Stimulated activated CD8-positive, alpha-beta memory T cell treated with anti-CD3 and anti-CD28 coated beads, Interleukin-12 subunit alpha, Interleukin-12 subunit beta, amount 100 ng/mL, for 24 hours (primary cell): Measurements from ENCODE around the gene ADAMTS5.

Experiments
- DNase-seq: peaks from one replicate; pipeline ENCODE4 v3.0.0-alpha.2; 2020; ENCODE audit errors: extremely low read depth

ADAMTS5 gene

DNA sequence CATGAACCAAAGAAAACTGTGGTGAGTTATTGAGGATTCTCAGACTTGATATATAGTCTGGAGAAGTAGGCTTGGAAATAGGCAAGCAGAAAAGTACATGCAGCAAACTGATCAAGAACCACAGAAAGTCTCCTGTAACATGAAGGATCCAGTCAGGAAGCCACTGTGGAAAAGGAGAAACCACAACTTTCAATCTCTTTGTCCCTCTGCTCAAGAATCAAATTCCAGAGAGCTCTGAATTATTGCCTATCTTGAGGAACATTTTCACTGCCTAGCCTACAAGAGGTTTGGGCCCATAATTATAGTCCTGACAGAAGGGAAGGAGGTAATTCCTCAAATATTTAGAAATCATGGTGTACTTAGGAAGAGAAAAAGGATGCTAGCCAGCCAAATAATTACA lies 78.6 kb downstream of the ADAMTS5 start:
- DNase-seq: no peak

DNA sequence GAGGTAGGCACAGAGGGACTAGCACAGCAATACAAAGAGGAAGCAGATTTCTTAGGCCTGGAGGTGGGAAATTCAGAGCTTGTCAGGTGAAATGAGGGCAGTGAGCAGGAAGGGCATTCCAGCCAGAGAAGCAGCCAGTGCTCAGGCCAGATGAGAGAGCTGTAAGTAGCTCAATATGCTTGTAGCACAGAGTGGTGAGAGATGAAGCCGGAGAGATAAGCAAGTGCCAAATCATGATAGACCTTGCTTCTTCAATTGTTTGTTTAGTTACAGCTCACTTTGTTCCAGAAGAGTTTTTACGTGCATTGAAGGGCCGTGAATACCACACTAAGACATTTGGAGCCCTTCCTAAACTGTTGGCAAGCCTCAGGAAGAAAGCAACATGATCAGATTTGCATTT lies 79.6 kb downstream of the ADAMTS5 start:
- no peak for DNase-seq

DNA sequence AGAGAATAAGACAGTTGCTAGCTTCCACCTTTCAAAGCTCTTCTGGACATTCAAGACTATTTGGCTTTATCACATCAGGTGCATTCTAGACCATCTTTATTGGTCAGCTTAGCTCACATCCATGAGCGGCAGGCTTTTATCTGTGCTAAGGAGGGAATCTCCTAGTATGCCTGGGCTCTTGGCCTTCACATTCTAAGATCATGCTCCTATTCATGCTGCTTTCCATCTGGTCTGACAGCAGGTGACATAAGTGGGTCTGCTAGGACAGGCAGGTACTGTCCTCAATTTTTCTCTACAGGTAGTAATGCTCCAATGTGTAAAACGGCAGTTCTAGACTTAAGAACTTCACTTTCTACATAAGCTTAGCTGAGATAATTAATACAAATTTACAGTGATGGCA lies 82.5 kb downstream of the ADAMTS5 start:
- DNase-seq: no peak

DNA sequence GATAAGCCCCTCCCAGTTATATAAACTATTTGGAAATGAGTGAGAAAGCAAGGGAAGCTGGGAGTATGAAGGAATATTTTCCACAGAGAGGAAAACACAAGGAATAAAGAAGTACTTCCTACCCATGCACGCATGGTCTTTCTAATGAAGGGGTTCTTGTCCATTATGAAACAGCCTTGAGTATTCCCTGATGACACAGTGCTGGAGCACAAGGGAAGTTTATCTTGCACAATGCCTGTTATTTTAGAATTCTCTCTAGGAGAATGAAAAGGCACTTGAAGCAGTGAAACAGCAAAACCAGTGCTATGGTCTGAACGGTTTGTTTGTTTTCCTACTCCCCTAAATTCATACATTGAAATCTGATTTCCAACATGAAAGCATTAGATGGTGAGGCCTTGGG lies 83.1 kb downstream of the ADAMTS5 start:
- DNase-seq: no peak

DNA sequence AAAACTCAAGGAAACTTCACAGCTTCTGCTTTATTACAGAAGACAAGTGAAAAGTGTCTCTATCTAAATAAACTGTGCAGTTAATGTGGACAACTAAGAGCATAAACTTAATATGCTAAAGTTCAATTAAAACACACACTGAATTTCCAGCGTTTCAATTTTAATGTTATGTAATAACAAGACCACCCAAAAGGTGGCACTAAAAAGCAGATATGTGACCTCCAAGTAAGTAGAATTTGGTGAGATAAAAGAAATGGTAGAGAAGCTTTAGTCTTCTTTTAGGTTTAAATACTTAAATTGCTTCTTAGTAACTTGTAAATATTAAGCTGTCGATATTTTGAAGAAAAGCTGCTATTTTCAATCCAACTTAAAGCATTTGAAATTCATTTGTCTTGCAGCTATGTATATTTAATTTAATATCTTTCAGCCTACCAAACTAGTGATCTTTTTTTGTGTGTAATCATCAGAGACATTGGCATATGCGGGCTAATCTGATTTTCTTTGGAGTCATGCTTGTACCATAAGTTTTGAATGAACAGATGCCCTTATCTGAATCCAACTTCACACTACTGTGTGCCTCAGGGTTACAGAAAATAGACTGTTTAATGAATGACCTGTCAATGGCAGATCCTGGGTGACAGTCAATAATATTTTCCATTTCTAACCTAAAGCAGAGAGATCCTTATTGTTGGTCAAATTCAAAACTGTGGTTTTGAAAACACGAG lies 85.2 kb downstream of the ADAMTS5 start:
- no peak for DNase-seq

DNA sequence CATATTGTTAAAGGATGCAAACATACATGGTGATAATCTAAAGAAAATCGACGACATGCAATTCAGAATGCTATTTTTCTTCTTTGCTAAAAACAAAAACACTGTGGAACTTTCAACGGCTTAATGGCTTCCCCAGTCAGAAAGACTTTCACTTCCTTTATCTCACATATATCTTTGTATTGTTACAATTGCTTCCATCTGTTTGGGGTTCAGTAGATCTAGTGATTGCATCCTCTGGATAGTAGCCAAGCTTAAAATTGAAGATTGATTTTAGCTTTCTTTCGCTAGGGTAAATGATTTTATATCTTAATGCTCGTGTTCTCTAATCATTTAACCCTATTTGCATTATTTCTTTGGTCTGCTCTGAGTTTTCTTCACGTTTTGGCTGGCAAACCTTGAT lies 89.9 kb downstream of the ADAMTS5 start:
- no peak for DNase-seq

DNA sequence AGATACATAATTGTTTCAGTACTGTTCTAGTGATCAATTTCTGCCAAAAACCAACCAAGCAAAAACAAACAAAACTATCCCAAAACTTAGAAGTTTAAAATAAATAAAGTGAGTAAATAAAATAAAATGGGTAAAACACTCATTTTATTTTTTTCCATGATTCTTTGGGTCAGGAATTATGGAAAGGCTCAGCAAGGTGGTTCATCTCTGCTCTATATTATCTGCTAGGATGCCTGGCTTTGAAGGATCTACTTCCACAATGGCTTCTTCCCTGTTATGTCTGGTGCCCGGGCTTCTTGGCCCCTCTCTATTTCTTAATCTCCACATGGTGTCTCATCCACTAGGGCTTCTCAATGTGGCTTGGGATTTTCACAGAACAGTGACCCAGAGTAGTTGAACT lies 92.5 kb downstream of the ADAMTS5 start:
- DNase-seq: no peak
